Hair follicle dermal papilla cell (primary cell): ENCODE data around the gene PON3. TPM values are rescaled to one million over a fixed set of nuclear protein-coding genes. Genes with fewer than 3 reads are reported as not detected.

Experiments
- small RNA-seq: library from RNA; depleted of rRNA; stranded (forward); fragments of <200 nt; gene quantifications from one replicate; pipeline ENCODE3, GENCODE V24; 2012
- total RNA-seq: library from RNA; depleted of rRNA; stranded (reverse); fragments of >200 nt; gene quantifications from 2 replicates; pipeline ENCODE4 v1.2.3, GENCODE V29; 2012

Gene PON3
- 1.9 and 2.2 TPM in 2 replicates for total RNA-seq

DNA sequence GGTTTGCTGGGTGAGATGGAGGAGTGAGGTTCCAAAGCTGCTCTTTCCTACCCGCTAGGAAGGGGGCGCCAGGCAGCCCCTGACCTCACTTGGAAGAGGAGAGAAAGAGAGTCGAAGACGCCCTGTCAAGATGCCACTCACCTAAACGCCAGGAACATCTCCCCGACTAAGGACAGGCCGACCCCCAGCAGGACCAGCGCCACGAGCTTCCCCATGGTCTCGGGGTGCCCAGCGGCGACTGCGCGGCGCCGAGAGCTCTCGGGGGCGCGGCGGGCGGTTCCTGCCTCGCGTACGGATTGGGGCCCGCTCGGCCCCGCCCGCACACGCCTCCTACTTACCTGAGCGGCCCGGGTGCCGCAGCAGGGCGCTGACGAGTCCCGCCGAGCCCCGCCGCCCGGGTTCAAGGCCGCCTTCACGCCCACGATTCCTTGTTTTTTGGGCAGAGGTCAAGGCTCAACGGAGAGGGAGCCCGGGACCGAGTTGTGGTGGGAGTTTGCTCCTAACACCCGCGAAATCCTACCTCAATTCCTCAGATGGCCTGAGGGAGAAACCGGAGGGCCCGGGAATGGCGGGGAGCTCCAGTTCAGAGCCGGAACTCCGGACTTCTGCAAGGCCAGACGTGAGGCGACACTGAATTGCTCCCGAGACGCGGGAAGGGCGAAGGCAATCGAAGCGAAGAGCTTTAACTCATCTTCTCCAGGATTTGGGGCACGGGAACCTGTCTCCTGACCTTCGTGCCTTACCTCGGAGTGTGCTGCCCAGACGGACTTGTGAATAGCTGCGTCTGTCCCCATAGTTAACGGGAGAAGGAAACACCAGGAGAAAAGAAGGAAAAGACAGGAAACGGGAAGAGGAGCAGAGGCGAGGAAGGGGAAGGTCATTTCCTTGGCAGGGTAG is at the start of gene PON3:
PON3 (minus strand) TSS at position 240 of the 897 bp plus-strand sequence; CDS start at position 215, 25 bp downstream.

DNA sequence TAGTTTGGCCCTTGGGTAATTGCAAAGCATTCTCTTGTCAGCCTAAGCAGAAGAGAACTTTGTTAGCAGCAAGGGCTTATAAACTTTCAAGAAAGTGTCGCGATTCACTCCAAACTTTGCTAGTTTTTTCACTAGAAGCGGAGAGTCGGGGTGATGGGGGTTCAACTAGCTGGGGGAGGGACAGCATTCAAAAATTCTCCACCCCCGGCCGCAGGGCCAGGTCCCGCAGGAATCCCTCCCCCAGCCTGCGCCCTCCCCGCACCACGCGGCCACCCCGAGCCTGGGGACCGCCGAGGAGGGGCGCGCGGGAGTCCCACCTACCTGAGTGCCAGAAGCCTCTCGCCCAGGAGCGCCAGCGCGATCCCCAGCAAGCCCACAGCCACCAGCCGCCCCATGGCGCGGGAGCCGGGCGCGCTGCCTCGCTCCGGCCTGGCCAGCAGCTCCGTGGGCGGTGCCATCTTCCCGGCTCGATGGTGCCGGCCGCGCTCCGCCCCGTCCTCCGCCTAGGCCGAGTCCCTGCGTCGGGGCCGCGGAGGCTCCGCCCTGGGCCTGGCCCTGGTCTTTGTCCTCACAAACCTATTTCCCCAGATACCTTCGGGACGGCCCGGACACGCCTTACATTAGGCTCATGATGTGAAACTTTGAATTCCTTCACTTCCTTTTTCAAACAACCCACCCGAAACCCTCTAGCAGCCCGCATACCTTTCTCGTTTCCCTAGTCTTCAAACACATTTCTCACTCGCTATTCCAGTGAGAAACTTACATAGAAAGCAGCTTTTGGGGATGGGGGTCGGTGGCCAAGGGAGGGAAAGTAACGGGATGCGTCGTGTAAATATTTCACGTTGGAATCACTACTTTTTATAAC is 38.6 kb upstream of the PON3 start, which contains the start of gene PON2:
PON2 (minus strand) TSS at position 472 of the 865 bp plus-strand sequence; CDS start at position 395, 77 bp downstream.

DNA sequence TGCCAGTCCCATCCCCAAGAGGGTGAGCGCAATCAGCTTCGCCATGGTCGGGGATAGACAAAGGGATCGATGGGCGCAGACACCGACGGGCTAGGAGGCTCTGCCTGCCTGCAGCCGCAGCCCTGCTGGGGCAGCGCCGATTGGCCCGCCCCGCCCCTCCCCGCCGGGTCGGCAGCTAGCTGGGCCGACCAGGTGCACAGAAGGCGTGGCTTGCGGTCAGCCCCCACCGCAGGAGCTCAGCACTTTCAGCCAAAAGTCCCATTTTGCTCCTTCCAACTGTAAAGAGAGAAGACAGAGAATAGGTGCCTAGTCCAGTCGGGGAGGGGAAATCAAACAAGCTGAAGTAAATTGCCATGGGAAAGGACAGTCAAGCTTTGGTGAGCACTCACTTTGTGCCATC is 71.7 kb downstream of the PON3 start, which contains the start of gene PON1:
PON1 (minus strand) TSS at position 102 of the 400 bp plus-strand sequence; CDS start at position 45, 57 bp downstream.

Small RNA genes lying within 50 kb of the gene (small RNA-seq; reads per million reads assigned to genes)
- not detected for gene AC004022.2

Other genes with a start within 250 kb of the PON3 start
- not detected in 2 replicates for gene PON1, start 71.8 kb downstream of the PON3 start, total RNA-seq
- 60.2 and 64.7 TPM in 2 replicates for gene PON2, start 38.7 kb upstream of the PON3 start, total RNA-seq
- 0.16 TPM in 1 of 2 replicates, not detected in the other for gene ASB4, start 89.6 kb upstream of the PON3 start, total RNA-seq
- gene PDK4, start 200.1 kb upstream of the PON3 start, total RNA-seq = 0.49 TPM in 2 replicates